ENCODE measurements around the gene ZNF544. TPM values are rescaled to one million over a fixed set of nuclear protein-coding genes. Genes with fewer than 3 reads are reported as not detected.
"Not testable (repeated sequence)": the region's sequence is repeated elsewhere in the genome, so short reads cannot be mapped to it uniquely, and the experiment has no call there.

Gene ZNF544
- total RNA-seq, 4 donors from 2014 or later: 35.2 to 55.2 (median 53.3) TPM

GRCh38 chr19:58310685-58311084 is 82.0 kb downstream of the ZNF544 start:
- H3K9me3 ChIP-seq, H3K27ac ChIP-seq, H3K27me3 ChIP-seq, H3K4me3 ChIP-seq: not testable (repeated sequence)
- peaks cover 0 to 20% (median 11%) of the 10 kb centered on the region in 4 donors for H3K4me1 ChIP-seq
- DNase-seq (ENCODE audit: low spot score in 2 of 2): peak in 1 of 2 donors; percentile 16
- peaks cover 5 to 95% (median 28%) of the 10 kb centered on the region in 3 donors for H3K36me3 ChIP-seq
- 43 to 52% methylated on average over 13 of the region's 13 CpGs for WGBS, 2 donors
- peak; percentile 10 to 33 (median 27) for TF ChIP-seq CTCF (IDR thresholded peaks at IDR 0.05)

GRCh38 chr19:58311345-58311865 is 82.7 kb downstream of the ZNF544 start:
- no peak for TF ChIP-seq CTCF (IDR thresholded peaks at IDR 0.05)
- no peak for TF ChIP-seq POLR2A (IDR thresholded peaks at IDR 0.05)
- TF ChIP-seq EP300 (IDR thresholded peaks at IDR 0.05): no peak
- H3K27ac ChIP-seq: no peak overlapping the region
- no peak for DNase-seq (ENCODE audit: low spot score in 2 of 2)

More at GRCh38 chr19:58311345-58311865, 82.7 kb downstream of the ZNF544 start:
- H3K4me1 ChIP-seq: peaks cover 0 to 13% (median 4%) of the 10 kb centered on the region in 4 donors
- no peaks in the 10 kb centered on the region for H3K27me3 ChIP-seq
- peaks cover 0 to 4% (median 0%) of the 10 kb centered on the region in 4 donors for H3K9me3 ChIP-seq
- H3K4me3 ChIP-seq: no peak overlapping the region
- peaks cover 5 to 98% (median 28%) of the 10 kb centered on the region in 3 donors for H3K36me3 ChIP-seq
- 92% methylated on average over 7 of the region's 7 CpGs for WGBS, 2 donors

Other genes starting within 250 kb of the ZNF544 start
- gene ZNF606, start 226.1 kb upstream of the ZNF544 start, total RNA-seq: 10 to 100 TPM; 24.6 to 44.4 (median 37.7) TPM
- 1 to 10 TPM in 1 of 4 donors, not detected in 3; 1.5 TPM for gene ZSCAN1, start 194.9 kb upstream of the ZNF544 start, total RNA-seq
- 10 to 100 TPM in 1 of 4 donors, 1 to 10 TPM in 3; 6.7 to 11.1 (median 9.5) TPM for gene ZNF135, start 169.6 kb upstream of the ZNF544 start, total RNA-seq
- gene ZSCAN18, start 130.7 kb upstream of the ZNF544 start, total RNA-seq: 100 to 1,000 TPM; 109 to 158 (median 129) TPM
- gene ZNF329, start 78.1 kb upstream of the ZNF544 start, total RNA-seq: 10 to 100 TPM in 2 of 4 donors, 1 to 10 TPM in 2; 9.3 to 14.0 (median 9.9) TPM
- gene ZNF274, start 45.9 kb upstream of the ZNF544 start, total RNA-seq: 10 to 100 TPM; 27.3 to 38.8 (median 33.8) TPM
- gene ZNF8, start 50.0 kb downstream of the ZNF544 start, total RNA-seq: 10 to 100 TPM in 1 of 4 donors, 1 to 10 TPM in 3; 8.0 to 11.2 (median 8.6) TPM
- gene ERVK3-1, start 76.5 kb downstream of the ZNF544 start, total RNA-seq: 10 to 100 TPM; 30.0 to 59.2 (median 45.9) TPM
- gene ZSCAN22, start 98.1 kb downstream of the ZNF544 start, total RNA-seq: 1 to 10 TPM; 2.2 to 4.8 (median 4.2) TPM
- 100 to 1,000 TPM in 1 of 4 donors, 10 to 100 TPM in 3; 86.1 to 165 (median 97.6) TPM for gene A1BG, start 124.6 kb downstream of the ZNF544 start, total RNA-seq
- gene ZNF497, start 133.8 kb downstream of the ZNF544 start, total RNA-seq: 1 to 10 TPM; 2.9 to 6.5 (median 3.9) TPM
- 1 to 10 TPM; 1.3 to 6.9 (median 2.6) TPM for gene ZNF837, start 152.1 kb downstream of the ZNF544 start, total RNA-seq
- 1,000 to 10,000 TPM; 1,161 to 1,574 (median 1,263) TPM for gene RPS5, start 158.4 kb downstream of the ZNF544 start, total RNA-seq
- not detected for gene RNF225, start 166.7 kb downstream of the ZNF544 start, total RNA-seq
- 10 to 100 TPM; 16.4 to 24.6 (median 20.9) TPM for gene ZNF584, start 179.7 kb downstream of the ZNF544 start, total RNA-seq
- gene ZNF132, start 211.2 kb downstream of the ZNF544 start, total RNA-seq: 10 to 100 TPM in 2 of 4 donors, 1 to 10 TPM in 2; 5.0 to 12.6 (median 8.2) TPM
- gene ZNF324B, start 222.7 kb downstream of the ZNF544 start, total RNA-seq: 10 to 100 TPM; 13.6 to 23.4 (median 15.5) TPM
- gene ZNF324, start 238.2 kb downstream of the ZNF544 start, total RNA-seq: 10 to 100 TPM; 23.6 to 33.5 (median 30.2) TPM
- 10 to 100 TPM; 18.4 to 31.6 (median 26.2) TPM for gene ZNF446, start 247.4 kb downstream of the ZNF544 start, total RNA-seq